Skeletal muscle tissue (tissue), 4 donors: ENCODE measurements around the gene NTNG2. TPM values are rescaled to one million over a fixed set of nuclear protein-coding genes. Genes with fewer than 3 reads are reported as not detected.

Experiments
- H3K27ac ChIP-seq: one replicate; pipeline ENCODE4 v1.7.0; 2013; ENCODE audit warnings: mild to moderate bottlenecking, low read depth, low read length, inconsistent platforms
- H3K27me3 ChIP-seq, 3 donors: one replicate each; pipeline ENCODE4 v1.7.0; 2013; ENCODE audit warnings: low read length in 3 of 3; ENCODE audit not compliant: control insufficient read depth in 3 of 3, insufficient read depth in 3 of 3
- H3K36me3 ChIP-seq, 3 donors: one replicate each; pipeline ENCODE4 v1.7.0; 2013; ENCODE audit warnings: low read length in 3 of 3; ENCODE audit not compliant: control insufficient read depth in 3 of 3, insufficient read depth in 3 of 3
- H3K4me1 ChIP-seq, 3 donors: one replicate each; pipeline ENCODE4 v1.7.0; 2013; ENCODE audit warnings: low read length in 3 of 3, mild to moderate bottlenecking in 3 of 3; ENCODE audit not compliant: control insufficient read depth in 3 of 3, insufficient read depth in 3 of 3
- H3K4me3 ChIP-seq, 3 donors: one replicate each; pipeline ENCODE4 v1.7.0; 2013; ENCODE audit warnings: low read length in 3 of 3
- H3K9ac ChIP-seq, 3 donors: one replicate each; pipeline ENCODE4 v1.7.0; 2013; ENCODE audit warnings: low read length in 3 of 3, mild to moderate bottlenecking in 3 of 3, moderate library complexity in 2 of 3, low read depth in 1 of 3
- H3K9me3 ChIP-seq, 3 donors: one replicate each; pipeline ENCODE4 v1.7.0; 2013; ENCODE audit warnings: low read length in 3 of 3; ENCODE audit not compliant: control insufficient read depth in 3 of 3
- total RNA-seq: library from RNA; depleted of rRNA; stranded (reverse); fragments of >200 nt; gene quantifications from one replicate; pipeline ENCODE4 v1.2.3, GENCODE V29; 2014
- donor health status: Osteomylitis.

The NTNG2 gene
- total RNA-seq, 1 donor from 2014 or later = under 0.01 TPM

DNA sequence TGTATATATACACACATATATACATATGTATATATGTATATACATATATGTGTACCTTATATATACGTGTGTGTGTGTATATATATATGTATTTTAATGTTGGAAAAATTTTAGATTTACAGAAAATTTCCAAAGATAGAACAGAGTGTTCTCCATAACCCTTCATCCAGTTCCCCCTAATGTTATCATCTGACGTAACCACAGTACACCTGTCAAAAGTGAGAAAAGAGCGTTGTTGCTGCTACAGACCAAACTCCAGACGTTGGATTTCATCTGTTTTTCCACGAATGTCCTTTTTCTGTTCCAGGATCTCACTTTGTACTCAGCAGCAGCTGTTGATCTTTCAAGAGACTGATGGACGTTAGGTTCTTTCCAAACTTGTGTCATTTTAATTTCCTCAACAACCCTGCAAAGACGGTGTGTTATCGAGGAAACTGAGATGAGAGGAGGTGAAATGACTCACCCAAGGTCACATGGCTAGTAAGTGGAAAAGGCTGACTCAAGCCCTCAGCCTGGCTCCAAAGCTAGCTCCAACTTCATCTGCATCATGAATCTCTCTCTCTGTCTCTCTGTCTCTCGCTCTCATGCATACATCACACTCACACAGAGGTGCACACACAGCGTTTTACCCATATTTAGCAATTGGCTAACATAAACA is 17.0 kb upstream of the NTNG2 start:
- peaks cover 19 to 35% (median 28%) of the 10 kb centered on the region in 3 donors for H3K27me3 ChIP-seq
- H3K9ac ChIP-seq = no peak overlapping the region
- no peaks in the 10 kb centered on the region for H3K36me3 ChIP-seq
- no peak overlapping the region for H3K27ac ChIP-seq
- no peak overlapping the region for H3K4me3 ChIP-seq
- peaks cover 0 to 5% (median 0%) of the 10 kb centered on the region in 3 donors for H3K9me3 ChIP-seq
- H3K4me1 ChIP-seq = peaks cover 10 to 24% (median 22%) of the 10 kb centered on the region in 3 donors

DNA sequence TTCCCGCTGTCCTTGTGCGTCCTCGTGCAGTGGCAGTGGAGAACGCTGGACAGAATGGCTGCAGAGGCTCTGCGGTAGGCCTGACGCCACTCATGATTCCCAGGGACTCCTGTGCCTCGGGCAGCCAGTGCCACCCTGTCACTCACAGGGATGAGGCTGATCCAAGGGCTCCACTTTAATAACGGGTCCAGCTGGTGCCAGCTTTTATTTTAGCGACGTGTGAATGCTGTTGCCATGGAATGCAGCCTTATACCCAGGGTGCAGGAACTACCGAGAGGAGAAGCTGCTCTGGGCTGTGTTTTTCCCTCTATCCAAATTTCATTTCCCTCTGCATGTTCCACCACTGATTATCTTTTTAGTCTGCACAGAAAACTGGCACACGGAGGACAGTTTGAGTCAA is 15.8 kb upstream of the NTNG2 start:
- H3K4me1 ChIP-seq = peaks cover 19 to 34% (median 33%) of the 10 kb centered on the region in 3 donors
- H3K9ac ChIP-seq = no peak overlapping the region
- H3K27ac ChIP-seq = no peak overlapping the region
- H3K4me3 ChIP-seq = peak overlapping the region in 1 of 3 donors; percentile 1
- no peaks in the 10 kb centered on the region for H3K36me3 ChIP-seq
- H3K27me3 ChIP-seq = peaks cover 14 to 28% (median 21%) of the 10 kb centered on the region in 3 donors
- peaks cover 0 to 5% (median 0%) of the 10 kb centered on the region in 3 donors for H3K9me3 ChIP-seq

DNA sequence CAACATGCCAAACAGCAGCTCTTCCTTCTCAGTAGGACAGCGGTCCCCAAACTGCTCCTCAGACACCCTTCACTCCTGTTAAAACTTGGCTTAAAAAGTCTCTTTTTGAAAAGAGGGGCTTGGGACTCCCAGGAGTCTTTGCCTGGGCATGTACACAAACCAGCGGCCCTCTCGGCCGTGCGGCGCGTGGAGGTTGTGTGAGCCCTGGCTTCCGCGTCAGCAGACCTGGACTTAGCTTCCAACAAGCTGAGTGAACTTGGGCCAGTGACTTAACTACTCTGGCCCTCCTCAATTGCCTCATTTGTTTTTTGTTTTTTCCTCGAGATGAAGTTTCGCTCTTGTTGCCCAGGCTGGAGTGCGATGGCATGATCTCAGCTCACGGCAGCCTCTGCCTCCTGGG is 15.3 kb upstream of the NTNG2 start:
- Histone ChIP-seq H3K27ac (no peak overlapping the region), H3K27me3 (peaks cover 10 to 25% (median 21%) of the 10 kb centered on the region in 3 donors)

DNA sequence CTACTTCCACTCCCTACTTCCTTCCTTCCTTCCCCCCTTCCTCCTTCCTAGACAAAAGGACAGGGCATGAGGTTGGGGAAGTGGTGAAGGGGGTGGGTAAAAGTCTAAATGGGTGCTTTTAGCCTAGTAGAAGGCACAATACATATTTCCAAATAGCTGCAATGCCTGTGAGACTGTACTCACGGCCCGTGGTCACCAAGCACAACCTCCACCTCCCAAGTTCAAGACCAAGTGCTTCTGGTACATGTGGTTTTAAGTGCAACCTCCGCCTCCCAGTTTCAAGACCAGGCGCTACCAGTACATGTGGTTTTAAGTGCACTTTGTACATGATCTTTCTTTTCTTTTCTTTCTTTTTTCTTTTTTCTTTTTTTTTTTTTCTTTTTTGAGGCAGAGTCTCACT is 14.5 kb upstream of the NTNG2 start:
- peaks cover 7 to 21% (median 20%) of the 10 kb centered on the region in 3 donors for H3K27me3 ChIP-seq
- H3K9me3 ChIP-seq = peaks cover 0 to 5% (median 0%) of the 10 kb centered on the region in 3 donors

More for the DNA sequence above, 15.3 kb upstream of the NTNG2 start:
- no peak overlapping the region for H3K4me3 ChIP-seq
- peaks cover 16 to 34% (median 31%) of the 10 kb centered on the region in 3 donors for H3K4me1 ChIP-seq
- H3K9me3 ChIP-seq = peaks cover 0 to 5% (median 0%) of the 10 kb centered on the region in 3 donors
- no peaks in the 10 kb centered on the region for H3K36me3 ChIP-seq
- H3K9ac ChIP-seq = no peak overlapping the region

DNA sequence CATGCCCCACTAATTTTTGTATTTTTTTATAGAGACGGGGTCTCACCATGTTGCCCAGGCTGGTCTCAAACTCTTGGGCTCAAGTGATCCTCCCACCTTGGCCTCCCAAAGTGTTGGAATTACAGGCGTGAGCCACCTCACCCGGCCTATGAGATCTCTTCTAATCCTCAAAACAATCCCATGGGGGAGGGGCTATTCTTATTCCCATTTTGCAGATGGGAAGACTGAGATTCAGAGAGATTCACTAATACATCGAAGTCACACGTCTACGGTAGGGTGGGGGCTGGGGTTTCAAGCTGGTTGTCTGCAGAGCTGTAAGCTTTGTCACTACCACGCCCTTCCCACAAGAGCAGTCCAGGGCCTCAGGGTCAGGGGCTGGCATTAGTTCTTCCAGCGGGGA is 14.0 kb upstream of the NTNG2 start:
- Histone ChIP-seq H3K27me3 (peaks cover 2 to 21% (median 15%) of the 10 kb centered on the region in 3 donors), H3K9ac (no peak overlapping the region)

More for the DNA sequence above, 14.5 kb upstream of the NTNG2 start:
- Histone ChIP-seq H3K4me3 (no peak overlapping the region), H3K27ac (no peak overlapping the region), H3K4me1 (peaks cover 12 to 27% (median 27%) of the 10 kb centered on the region in 3 donors), H3K9ac (no peak overlapping the region), H3K36me3 (no peaks in the 10 kb centered on the region)

DNA sequence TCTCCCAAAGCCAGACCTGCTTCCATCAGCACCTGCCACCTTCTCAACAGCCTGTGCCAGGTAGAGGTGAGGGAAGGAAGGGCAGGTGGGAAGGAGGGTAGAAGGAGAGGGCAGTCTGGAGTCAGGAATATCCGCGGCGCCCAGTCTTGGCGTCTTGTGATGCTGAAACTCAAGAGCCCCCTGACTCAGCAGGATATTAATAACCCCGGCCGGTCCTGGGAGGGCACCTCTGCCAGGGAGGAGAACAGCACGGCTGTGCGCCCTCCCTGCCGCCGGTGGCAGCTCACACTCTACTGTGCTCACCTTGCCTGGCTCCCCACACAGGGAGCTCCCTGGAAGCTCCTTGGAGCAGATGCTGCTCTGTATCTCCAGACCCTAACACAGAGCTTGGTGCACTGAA is 11.6 kb upstream of the NTNG2 start:
- Histone ChIP-seq H3K27me3 (peaks cover 0 to 19% (median 13%) of the 10 kb centered on the region in 3 donors), H3K9ac (peak overlapping the region in 2 of 3 donors; percentile 14 to 57), H3K9me3 (no peaks in the 10 kb centered on the region), H3K4me1 (peaks cover 12 to 27% (median 25%) of the 10 kb centered on the region in 3 donors), H3K27ac (peak overlapping the region; percentile 59), H3K4me3 (peak overlapping the region in 2 of 3 donors; percentile 25 to 49), H3K36me3 (no peaks in the 10 kb centered on the region)

More for the DNA sequence above, 14.0 kb upstream of the NTNG2 start:
- H3K27ac ChIP-seq = no peak overlapping the region
- H3K4me1 ChIP-seq = peaks cover 12 to 27% (median 25%) of the 10 kb centered on the region in 3 donors
- no peaks in the 10 kb centered on the region for H3K36me3 ChIP-seq
- peaks cover 0 to 5% (median 0%) of the 10 kb centered on the region in 3 donors for H3K9me3 ChIP-seq
- H3K4me3 ChIP-seq = no peak overlapping the region

DNA sequence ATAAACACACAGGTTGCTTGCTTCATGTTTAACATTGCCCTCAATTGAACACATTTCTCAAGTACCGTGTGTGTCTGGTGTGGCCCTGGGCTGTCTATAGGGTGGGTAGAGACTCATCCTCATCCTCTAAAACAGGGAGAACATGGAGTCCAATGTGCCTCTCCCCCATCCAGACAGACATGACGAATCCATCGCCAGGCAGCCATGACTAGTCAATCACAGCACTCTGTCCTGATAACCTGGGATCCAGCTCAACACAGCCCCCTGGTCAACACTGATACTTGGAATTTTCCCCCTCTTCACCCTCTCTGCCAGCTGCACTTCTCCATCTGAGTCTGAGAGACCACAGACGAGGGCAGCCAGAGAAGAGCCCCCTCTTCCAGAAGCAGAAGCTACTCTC is 10.7 kb upstream of the NTNG2 start:
- Histone ChIP-seq H3K4me3 (no peak overlapping the region), H3K27ac (no peak overlapping the region), H3K9me3 (no peaks in the 10 kb centered on the region), H3K9ac (no peak overlapping the region), H3K27me3 (peaks cover under 1 to 27% (median 20%) of the 10 kb centered on the region in 3 donors), H3K4me1 (peaks cover 12 to 23% (median 20%) of the 10 kb centered on the region in 3 donors), H3K36me3 (no peaks in the 10 kb centered on the region)

DNA sequence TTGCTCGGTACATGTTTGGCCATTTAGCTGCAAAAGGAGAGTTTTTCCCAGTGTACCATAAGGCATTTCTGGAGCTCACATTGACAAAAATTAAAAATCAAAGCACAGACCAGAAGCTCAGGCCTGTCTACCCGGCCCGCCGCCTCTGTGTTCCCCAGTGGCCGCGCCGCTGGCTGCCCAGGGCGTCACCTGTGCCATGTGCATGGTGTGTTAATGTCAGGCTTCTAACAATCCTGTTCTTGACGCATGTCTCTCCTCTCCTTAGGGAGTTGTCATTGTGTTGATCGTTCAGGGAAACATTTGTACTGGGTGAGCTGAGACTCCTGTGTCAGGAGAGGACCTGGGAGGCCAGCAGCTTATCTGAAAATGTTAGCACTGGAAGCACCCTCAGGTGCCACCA is 9.6 kb upstream of the NTNG2 start:
- peaks cover 7 to 26% (median 25%) of the 10 kb centered on the region in 3 donors for H3K27me3 ChIP-seq

DNA sequence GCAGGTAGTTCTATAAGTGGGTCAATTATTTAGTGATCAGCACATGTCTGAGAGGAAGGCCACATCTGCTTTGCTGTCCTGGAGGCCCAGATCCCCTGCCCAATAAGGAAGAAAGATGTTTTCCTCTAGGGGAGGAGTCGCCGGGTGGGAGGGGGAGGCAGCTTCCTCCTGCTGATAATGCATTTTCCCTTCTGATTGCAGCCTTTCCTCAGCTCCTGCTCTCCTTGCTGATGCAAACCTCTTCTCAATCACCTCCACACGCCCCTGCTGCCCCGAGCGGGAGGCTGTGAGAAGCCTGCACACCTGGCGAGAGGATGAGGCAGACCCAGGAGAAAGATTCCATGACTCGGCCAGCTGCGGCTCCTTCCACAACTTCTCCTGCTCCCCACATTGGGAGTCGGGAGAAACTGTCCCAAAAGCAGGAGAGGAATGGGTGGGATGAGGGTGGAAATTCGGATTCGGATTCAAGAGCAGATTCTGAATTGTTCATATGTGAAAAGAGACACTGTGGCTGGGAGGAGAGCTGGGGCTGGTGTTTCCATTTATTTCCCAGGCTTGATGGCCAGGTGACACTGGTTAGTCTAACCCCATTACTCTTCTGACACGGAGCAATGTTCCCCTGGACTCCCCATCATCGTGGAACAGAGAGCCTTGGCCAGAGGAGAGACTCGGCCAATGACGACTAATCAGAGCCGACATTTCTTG is 6.8 kb upstream of the NTNG2 start:
- H3K36me3 ChIP-seq = no peaks in the 10 kb centered on the region
- no peaks in the 10 kb centered on the region for H3K9me3 ChIP-seq
- H3K9ac ChIP-seq = no peak overlapping the region
- H3K27ac ChIP-seq = no peak overlapping the region
- peaks cover 7 to 12% (median 12%) of the 10 kb centered on the region in 3 donors for H3K4me1 ChIP-seq
- H3K27me3 ChIP-seq = peaks cover 29 to 44% (median 41%) of the 10 kb centered on the region in 3 donors
- no peak overlapping the region for H3K4me3 ChIP-seq

More for the DNA sequence above, 9.6 kb upstream of the NTNG2 start:
- Histone ChIP-seq H3K36me3 (no peaks in the 10 kb centered on the region), H3K9me3 (no peaks in the 10 kb centered on the region), H3K27ac (no peak overlapping the region), H3K9ac (no peak overlapping the region), H3K4me1 (peaks cover 12 to 19% (median 19%) of the 10 kb centered on the region in 3 donors), H3K4me3 (no peak overlapping the region)

DNA sequence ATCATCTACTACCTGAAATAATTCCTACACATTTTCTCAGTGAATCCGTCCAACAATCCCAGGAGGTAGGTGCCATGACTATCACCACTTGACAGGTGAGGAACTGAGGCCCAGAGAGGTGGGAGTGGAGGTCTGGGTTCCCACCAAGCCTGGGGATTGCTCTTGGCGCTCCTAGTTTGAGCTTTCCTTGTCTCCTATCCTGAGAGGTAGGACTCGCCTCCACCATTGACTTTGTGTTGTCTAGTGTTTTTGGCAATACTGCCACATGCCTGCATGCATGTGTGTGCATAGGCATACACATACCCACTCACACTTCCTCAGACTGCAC is 6.3 kb upstream of the NTNG2 start:
- H3K27ac ChIP-seq = no peak overlapping the region
- peaks cover 2 to 7% (median 7%) of the 10 kb centered on the region in 3 donors for H3K4me1 ChIP-seq
- no peak overlapping the region for H3K4me3 ChIP-seq
- H3K27me3 ChIP-seq = peaks cover 33 to 45% (median 45%) of the 10 kb centered on the region in 3 donors
- no peaks in the 10 kb centered on the region for H3K9me3 ChIP-seq
- H3K36me3 ChIP-seq = no peaks in the 10 kb centered on the region
- no peak overlapping the region for H3K9ac ChIP-seq
